KMS-11 (cell line): ENCODE results near the gene GPR141.

ENCODE experiments used
- H2AFZ ChIP-seq: fragments of 200-600 bp; sonication (generic); 2 replicates; pipeline ENCODE4 v1.6.1; 2016; ENCODE audit warnings: antibody characterized with exemption, mixed run types, low read depth
- H3K27ac ChIP-seq: fragments of 200-600 bp; sonication (generic); 2 replicates; pipeline ENCODE4 v1.6.1; 2016; ENCODE audit warnings: mild to moderate bottlenecking, mixed run types
- H3K27me3 ChIP-seq: fragments of 200-600 bp; sonication (generic); 2 replicates; pipeline ENCODE4 v1.6.1; 2017; ENCODE audit warnings: mild to moderate bottlenecking, low read depth, mixed run types, moderate library complexity; ENCODE audit not compliant: insufficient read depth
- H3K36me3 ChIP-seq: fragments of 200-600 bp; sonication (generic); 2 replicates; pipeline ENCODE4 v1.6.1; 2017; ENCODE audit warnings: mild to moderate bottlenecking, mixed run types; ENCODE audit not compliant: insufficient read depth
- H3K4me1 ChIP-seq: fragments of 200-600 bp; sonication (generic); 2 replicates; pipeline ENCODE4 v1.6.1; 2016; ENCODE audit warnings: mild to moderate bottlenecking, low read depth, mixed run types; ENCODE audit not compliant: poor library complexity, severe bottlenecking
- H3K4me2 ChIP-seq: fragments of 200-600 bp; sonication (generic); 2 replicates; pipeline ENCODE4 v1.7.0; 2016; ENCODE audit warnings: mild to moderate bottlenecking, mixed run types
- H3K4me3 ChIP-seq: fragments of 200-600 bp; sonication (generic); IDR thresholded peaks from 2 replicates; pipeline ENCODE4 v1.6.1; 2017; ENCODE audit warnings: low read depth, low read length, mixed read lengths; ENCODE audit not compliant: insufficient read depth
- H3K79me2 ChIP-seq: fragments of 200-600 bp; sonication (generic); 2 replicates; pipeline ENCODE4 v1.6.1; 2016; ENCODE audit warnings: low read depth, mixed run types; ENCODE audit not compliant: insufficient read depth
- H3K9ac ChIP-seq: fragments of 200-600 bp; sonication (generic); 2 replicates; pipeline ENCODE4 v1.6.1; 2016; ENCODE audit warnings: mild to moderate bottlenecking, mixed run types
- H4K20me1 ChIP-seq: fragments of 200-600 bp; sonication (generic); 2 replicates; pipeline ENCODE4 v1.6.1; 2016; ENCODE audit warnings: mild to moderate bottlenecking, mixed run types; ENCODE audit not compliant: insufficient read depth
- TF ChIP-seq, protein P1 (sequence below): fragments of 200-600 bp; sonication (generic); conservative IDR thresholded peaks from 2 replicates; pipeline ENCODE4 v1.6.1; 2017; ENCODE audit warnings: low read depth, mild to moderate bottlenecking, antibody characterized with exemption, low read length, moderate library complexity, mixed read lengths

Gene GPR141

DNA sequence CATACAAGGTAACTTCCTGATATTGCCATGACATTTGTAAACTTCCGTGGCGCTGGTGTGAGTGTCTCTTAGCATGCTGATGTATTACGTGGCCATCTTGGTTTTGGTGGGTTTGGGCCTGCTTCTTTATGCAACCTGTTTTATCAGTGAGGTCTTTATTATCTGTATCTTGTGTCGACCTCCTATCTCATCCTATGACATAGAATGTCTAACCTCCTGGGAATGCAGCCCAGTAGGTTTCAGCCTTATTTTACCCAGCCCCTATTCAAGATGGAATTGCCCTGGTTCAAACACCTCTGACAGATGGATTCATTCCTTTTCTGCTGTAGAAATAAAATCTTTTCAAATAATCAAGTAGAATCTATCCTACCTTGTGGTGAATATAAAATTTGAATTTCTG is 23.0 kb upstream of the GPR141 start:
- Histone ChIP-seq H3K4me1 (no peaks in the 10 kb centered on the region), H3K27ac (no peak overlapping the region), H3K79me2 (no peaks in the 10 kb centered on the region), H3K9ac (no peak overlapping the region), H3K27me3 (no peaks in the 10 kb centered on the region), H3K4me2 (no peak overlapping the region), H4K20me1 (no peaks in the 10 kb centered on the region), H3K36me3 (no peaks in the 10 kb centered on the region), H2AFZ (no peak overlapping the region), H3K4me3 (no peak overlapping the region)
- TF ChIP-seq, protein P1, sequence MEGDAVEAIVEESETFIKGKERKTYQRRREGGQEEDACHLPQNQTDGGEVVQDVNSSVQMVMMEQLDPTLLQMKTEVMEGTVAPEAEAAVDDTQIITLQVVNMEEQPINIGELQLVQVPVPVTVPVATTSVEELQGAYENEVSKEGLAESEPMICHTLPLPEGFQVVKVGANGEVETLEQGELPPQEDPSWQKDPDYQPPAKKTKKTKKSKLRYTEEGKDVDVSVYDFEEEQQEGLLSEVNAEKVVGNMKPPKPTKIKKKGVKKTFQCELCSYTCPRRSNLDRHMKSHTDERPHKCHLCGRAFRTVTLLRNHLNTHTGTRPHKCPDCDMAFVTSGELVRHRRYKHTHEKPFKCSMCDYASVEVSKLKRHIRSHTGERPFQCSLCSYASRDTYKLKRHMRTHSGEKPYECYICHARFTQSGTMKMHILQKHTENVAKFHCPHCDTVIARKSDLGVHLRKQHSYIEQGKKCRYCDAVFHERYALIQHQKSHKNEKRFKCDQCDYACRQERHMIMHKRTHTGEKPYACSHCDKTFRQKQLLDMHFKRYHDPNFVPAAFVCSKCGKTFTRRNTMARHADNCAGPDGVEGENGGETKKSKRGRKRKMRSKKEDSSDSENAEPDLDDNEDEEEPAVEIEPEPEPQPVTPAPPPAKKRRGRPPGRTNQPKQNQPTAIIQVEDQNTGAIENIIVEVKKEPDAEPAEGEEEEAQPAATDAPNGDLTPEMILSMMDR = no peak

DNA sequence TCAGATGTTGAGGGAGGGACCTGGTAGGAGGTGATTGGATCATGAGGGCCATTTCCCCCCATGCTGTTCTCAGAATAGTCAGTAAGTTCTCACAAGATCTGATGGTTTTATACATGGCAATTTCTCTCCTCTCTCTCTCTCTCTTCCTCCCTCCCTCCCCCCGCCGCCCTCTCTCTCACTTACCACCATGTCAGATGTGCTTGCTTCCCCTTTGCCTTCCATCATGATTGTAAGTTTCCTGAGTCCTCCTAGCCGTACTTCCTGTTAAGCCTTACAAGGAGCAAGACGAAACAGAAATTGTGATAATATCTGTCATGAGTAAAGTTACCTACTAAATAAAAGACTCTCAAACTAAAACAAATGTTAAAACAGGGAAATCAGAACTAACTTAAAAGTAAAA is 19.9 kb upstream of the GPR141 start:
- H3K4me2 ChIP-seq = no peak overlapping the region
- H4K20me1 ChIP-seq = no peaks in the 10 kb centered on the region
- H3K4me1 ChIP-seq = no peaks in the 10 kb centered on the region
- no peak overlapping the region for H3K9ac ChIP-seq
- TF ChIP-seq, protein P1 = no peak
- H3K27ac ChIP-seq = no peak overlapping the region
- no peaks in the 10 kb centered on the region for H3K27me3 ChIP-seq
- H3K79me2 ChIP-seq = no peaks in the 10 kb centered on the region
- H3K4me3 ChIP-seq = no peak overlapping the region
- no peak overlapping the region for H2AFZ ChIP-seq
- no peaks in the 10 kb centered on the region for H3K36me3 ChIP-seq

DNA sequence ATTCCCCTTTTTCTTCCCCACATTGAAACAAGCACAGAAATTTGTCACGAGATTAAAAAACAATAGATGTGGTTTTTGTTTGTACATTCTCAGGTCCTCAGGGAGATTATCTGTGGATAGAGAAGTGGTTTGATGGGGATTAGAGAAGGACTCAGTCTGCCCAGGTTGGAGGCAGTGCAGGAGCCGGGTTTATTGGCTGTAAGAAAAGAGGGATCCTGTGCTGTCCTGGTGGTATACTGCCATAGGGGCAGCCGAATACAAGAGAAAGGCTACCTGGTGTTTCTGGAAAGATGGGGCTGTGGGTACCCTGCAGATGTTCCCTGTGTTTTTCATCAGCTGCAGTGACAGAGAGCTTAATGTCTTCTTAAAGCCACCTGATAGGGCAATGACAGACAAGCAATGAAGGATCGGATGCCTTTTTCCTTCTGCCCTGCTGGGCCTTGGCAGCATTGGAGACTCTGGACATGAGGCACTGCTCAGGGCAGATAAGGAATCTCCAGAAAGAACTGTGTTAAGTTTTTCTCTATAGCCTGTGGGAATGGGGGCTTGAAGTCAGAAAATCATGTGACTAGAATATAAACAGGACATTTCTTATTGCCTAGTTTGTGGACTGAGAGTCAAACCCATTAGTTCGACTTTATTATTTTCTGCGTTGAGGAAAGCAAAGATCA is 18.1 kb upstream of the GPR141 start:
- Histone ChIP-seq H3K79me2 (no peaks in the 10 kb centered on the region), H3K36me3 (no peaks in the 10 kb centered on the region), H4K20me1 (no peaks in the 10 kb centered on the region), H3K9ac (no peak overlapping the region), H3K27me3 (no peaks in the 10 kb centered on the region), H3K4me1 (peaks cover 8% of the 10 kb centered on the region), H3K4me3 (no peak overlapping the region), H2AFZ (no peak overlapping the region), H3K27ac (no peak overlapping the region), H3K4me2 (no peak overlapping the region)
- TF ChIP-seq, protein P1 = no peak

DNA sequence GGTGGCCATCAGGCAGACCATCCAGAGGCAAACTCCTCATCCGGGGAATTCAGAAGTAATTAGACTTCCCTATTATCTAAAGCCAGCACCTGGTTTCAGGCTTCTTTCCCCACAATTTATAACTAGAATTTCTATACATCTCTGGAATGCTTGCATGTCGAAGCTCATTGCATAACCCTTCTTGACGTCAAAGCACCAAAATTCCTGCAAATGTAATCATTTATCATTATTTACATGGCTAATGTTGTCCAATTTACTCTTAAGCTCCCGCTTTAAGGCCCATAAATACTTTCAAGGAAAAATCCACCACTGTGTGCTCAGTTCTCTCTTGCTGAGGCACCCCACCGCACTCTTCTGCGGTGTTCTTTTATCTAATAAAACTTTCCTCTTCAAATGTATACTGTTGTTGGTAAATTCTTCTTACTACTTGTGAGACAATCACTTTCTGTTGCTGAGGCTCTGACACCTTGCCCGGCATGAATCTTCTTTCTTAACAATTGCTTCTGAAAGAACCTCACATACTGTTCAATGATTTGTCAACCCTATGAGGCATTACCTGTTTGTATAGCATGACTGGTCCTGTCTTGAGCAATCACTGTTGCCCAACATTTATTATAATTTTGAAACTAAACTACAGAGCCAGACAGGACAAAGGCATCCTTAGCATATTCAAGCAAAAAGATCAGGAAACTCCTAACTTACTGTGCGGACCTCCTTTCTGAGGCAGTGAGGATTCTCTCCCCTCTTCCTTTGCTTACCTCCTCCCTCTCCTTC is 17.4 kb upstream of the GPR141 start:
- H3K36me3 ChIP-seq = no peaks in the 10 kb centered on the region
- no peak overlapping the region for H2AFZ ChIP-seq
- H3K4me3 ChIP-seq = no peak overlapping the region
- H3K9ac ChIP-seq = no peak overlapping the region
- H4K20me1 ChIP-seq = no peaks in the 10 kb centered on the region
- TF ChIP-seq, protein P1 = no peak
- H3K79me2 ChIP-seq = no peaks in the 10 kb centered on the region
- no peak overlapping the region for H3K4me2 ChIP-seq
- H3K27ac ChIP-seq = no peak overlapping the region
- H3K4me1 ChIP-seq = peaks cover 10% of the 10 kb centered on the region
- no peaks in the 10 kb centered on the region for H3K27me3 ChIP-seq
